Ammon's horn (tissue), 1 donor: ENCODE results near the gene FMOD.
A peak's percentile ranks its signal among the peaks of the same experiment; 100 is the strongest.

Experiments
- DNase-seq: peaks from one replicate; pipeline ENCODE4 v3.0.0-alpha.2; 2016; ENCODE audit warnings: low spot score

FMOD gene

GRCh38 chr1:203361945-203362719, 11.2 kb upstream of the FMOD start:
- DNase-seq: no peak

GRCh38 chr1:203360547-203361185, 9.7 kb upstream of the FMOD start:
- no peak for DNase-seq

GRCh38 chr1:203359010-203359571, 8.2 kb upstream of the FMOD start:
- DNase-seq: no peak

DNA sequence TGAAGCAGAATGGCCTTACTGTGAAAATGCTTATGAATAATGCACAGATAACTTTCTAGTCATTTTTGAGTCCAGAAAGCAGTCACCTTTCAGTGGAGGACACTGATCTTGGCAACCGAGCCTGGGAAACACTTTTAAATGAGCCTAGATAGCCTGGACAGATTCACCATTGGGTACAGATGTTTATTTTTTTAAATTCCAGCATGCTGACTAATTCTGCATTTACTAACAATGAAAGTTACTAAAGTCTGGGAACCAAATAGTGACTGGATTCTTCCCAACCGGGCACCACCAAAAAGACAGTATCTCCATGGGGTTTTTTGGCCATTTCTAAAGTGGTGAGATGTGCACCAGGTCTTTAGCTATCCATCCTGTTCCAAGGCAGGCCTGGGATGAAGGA, 3.3 kb upstream of the FMOD start:
- DNase-seq: no peak

DNA sequence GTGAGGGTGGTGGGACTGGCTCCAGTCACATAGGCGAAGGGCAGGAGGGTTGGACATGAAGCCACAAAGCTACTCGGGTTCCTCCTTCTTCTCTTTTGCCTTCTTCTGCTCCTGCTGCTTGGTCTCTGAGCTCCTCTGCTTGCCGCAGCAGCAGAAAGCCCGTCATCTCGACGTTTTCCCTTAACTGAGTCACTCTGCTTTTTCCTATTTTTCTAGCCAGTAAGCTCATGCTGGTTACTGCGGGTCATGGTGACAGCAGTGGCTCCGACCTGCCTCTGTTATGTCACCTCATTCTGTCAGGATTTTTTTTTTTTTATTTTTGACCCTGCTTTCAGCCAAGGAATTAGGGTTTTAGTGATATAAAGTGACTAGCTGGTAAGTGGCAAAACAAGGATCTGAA, 2.6 kb upstream of the FMOD start:
- DNase-seq: no peak

- peak; percentile 73 for DNase-seq
These were observed 973 bp downstream of the FMOD start for GRCh38 chr1:203349773-203350524.

- no peak for DNase-seq
These were observed 1.8 kb downstream of the FMOD start for GRCh38 chr1:203349166-203349565.

GRCh38 chr1:203346769-203347102, 4.2 kb downstream of the FMOD start:
- no peak for DNase-seq

DNA sequence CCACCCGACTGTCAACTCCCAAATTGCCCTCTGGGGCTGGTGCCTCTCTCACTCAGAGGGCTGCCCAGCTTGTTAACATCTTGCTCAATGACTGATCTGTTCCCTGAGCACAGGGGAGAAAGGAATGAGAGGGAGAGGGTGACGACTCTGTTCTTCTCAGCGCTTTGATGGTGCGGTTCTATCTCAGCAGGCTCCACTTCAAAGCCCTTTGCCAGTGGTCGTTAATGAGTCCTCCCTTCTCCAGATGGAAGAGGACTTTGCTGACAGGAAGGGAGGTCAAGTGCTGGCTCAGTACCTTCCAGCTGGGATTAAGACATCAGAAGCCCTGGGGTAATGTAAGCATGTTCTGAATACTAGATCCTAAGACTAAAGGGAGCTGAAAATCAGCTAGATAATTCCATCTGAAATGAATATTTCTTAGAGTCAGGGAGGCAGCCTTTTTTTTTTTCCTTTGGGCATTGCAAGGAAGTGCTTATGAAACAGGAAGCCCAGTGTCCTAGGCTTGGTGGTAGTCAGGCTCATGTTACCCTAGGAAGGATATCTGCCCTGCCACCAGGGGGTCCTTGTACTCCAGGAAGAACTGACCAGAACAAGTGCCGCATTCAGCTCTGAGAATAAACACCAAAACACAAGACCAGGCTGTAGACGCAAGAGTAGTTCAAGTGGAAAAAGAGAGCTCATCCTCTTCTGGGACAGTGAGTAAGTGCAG, 4.7 kb downstream of the FMOD start:
- DNase-seq: no peak

DNA sequence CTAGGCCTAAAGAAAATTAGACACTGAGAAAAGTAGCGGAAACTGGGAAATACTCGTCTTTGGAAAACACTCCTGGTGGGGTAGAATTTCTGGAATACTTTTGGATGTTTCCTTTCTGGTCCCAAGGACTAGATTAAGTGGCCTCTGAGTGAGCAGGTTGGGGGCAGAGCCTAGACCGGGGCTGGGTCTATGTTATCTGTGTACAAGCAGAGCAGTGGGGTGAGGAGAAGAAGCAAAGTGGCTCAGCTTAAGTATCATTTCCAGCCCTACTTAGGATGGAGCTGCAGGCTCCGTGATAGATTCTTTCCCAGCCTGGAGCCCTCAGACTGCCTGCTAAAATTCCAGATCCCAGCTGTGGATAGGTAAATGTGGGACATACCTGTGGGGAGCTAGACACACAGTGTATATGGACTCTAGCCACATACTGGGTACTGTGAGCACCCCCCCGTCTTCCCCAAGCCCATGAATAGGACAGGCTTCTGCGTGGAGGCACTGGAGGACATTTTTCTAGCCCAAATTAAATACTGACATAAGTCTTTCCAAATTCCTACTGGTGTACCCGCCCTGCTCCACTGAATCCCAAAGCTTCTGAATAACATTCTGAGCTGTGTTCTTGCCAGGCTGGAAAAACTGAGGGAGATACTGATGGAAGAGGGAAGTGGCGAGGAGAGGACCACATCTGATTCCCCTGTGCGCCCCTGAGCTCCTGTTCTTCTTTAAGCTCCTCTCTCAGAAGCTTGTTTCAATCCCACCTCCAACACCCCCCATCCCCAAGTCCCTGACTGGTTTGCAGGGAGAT, 6.8 kb downstream of the FMOD start:
- no peak for DNase-seq

- peak; percentile 68 for DNase-seq
These were observed 8.6 kb downstream of the FMOD start for GRCh38 chr1:203342192-203342940.

DNA sequence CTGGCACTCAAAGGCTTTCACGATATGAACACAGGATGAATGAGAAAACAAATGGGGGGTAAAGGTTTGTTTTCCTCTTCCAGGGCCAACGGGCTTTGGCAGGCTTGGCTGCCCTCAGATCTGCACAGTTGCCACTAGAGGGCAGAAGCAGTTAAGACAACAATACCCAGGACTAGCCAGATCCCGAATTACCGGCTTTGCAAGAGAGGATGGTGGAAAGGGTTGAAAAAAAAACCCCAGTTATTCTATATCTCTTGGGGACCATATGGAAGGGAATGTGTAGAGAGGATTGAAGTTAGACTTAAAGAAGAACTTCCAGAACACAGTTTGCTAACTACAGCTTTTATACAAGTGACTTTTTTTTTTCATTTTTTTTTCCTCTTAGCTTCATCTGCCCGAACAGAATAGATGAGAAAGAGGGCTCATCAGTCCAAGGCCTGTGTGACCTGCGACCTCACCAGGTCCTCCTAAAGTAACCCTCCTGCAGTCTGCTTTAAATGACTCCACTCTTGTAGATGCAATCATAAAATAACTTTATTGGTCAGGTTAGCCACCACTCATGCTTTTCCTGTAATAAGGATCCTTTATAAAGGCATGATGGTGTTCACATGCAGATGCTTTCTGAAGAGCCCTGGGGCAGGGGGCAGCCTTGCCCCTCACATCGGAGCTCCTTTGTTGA, 10.7 kb downstream of the FMOD start:
- DNase-seq: peak; percentile 95

DNA sequence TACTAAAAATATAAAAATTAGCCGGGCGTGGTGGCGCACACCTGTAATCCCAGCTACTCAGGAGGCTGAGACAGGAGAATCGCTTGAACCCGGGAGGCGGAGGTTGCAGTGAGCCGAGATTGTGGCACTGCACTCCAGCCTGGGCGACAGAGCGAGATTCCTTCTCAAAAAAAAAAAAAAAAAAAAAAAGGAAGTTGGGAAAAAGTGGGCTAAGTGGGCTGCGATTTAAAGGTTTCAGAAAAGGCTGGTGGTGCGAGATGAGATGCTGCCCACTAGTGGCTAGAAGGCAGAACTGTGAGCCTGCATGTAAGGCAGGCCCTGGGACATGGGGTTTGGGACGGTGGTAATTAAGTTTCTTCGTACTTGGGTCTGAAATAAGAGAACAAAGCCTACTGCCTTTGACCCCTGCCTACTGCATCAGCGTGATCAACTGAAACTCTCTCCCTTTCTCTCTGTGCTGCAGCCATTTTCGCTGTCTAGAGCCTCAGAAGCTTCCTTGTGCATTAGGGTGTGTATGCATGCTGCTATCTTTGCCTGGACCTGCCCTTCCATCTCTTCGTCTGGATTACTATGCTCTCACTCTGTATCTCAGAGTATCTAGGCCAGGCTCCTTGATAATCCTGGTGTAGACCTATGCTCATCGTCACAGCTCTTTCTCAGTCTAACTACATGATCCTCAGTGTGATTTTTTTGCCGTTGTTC, 12.4 kb downstream of the FMOD start:
- peak; percentile 88 for DNase-seq

DNA sequence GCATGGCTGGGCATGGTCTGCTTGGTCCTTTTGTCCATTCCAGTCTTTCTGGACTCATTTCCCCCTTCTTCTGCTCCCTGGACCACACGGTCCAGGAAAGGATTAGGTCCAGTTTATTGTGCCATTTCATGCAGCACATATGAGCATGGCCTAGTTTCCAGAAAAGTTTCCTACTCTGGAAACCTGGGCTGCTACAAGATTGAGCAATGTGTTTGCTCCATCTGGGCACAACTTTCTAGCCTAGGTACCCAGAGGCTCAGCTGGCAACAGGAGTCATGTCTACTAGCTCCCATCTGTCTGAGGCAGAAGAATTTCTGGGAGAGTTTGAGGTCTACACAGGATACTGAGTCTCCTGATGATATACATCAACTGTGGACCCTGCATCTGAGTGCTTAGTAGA, 14.8 kb downstream of the FMOD start:
- no peak for DNase-seq

DNA sequence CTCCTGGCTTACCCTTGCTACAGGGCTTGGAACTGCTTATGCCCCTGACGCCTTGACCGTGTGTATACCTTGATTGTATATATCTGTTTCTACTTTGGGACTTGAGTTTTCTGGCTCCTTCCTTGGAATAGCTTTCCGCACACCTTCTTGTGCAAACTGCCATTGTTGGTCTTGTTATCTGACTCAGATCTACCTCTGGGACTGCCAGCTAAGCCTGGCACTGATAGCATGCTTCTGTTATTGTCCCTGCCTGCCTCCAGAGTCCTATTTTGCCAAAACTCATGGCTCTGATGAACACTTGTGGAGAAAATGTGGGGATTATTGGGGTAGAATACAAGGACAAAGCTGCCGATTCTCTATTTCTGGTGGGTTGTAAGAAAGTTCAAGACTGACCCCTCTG, 15.4 kb downstream of the FMOD start:
- peak; percentile 48 for DNase-seq

DNA sequence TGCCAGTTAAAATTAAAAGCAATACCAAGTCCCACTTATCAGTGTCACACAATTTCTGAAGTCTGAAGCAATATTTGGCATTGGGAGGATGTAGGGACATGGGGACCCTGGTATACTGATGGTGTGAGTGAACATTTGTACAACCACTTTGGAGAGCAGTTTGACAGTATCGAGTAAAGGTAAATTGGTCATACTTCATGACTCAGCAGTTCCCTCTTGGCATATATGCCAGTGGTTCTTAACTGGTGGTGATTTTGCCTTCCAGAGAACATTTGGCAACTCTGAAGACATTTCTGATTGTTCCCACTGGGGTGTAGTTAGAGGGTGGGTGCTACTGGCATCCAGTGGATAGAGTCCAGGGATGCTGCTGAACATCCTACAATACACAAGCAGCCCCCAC, 19.7 kb downstream of the FMOD start:
- no peak for DNase-seq

- no peak for DNase-seq
These were observed 22.2 kb downstream of the FMOD start for GRCh38 chr1:203328714-203329122.

- peak; percentile 88 for DNase-seq
These were observed 23.1 kb downstream of the FMOD start for GRCh38 chr1:203327684-203328457.
